Measurements from ENCODE around the gene DOK5. TPM values are rescaled to one million over a fixed set of nuclear protein-coding genes. Genes with fewer than 3 reads are reported as not detected.

The DOK5 gene
- total and polyA plus RNA-seq, 2 of the 4 experiments (the other 2 are of a cell fraction), result 2.8 to 3.9 TPM

GRCh38 chr20:54474866-54475265, 527 bp upstream of the DOK5 start:
- Histone ChIP-seq H4K5ac (ENCODE audit: low read depth, low read length) (no peak overlapping the region), H3K4me1 (ENCODE audit: control insufficient read depth, insufficient read depth, low read length) (no peaks in the 10 kb centered on the region), H3K9ac (ENCODE audit: low read depth, low read length) (no peak overlapping the region), H3K23ac (ENCODE audit: low read depth, low read length) (no peak overlapping the region), H3K36me3 (ENCODE audit: control insufficient read depth, insufficient read depth, low read length) (no peaks in the 10 kb centered on the region), H3K56ac (ENCODE audit: extremely low read depth, insufficient read depth, low read length) (no peak overlapping the region), H3K4ac (ENCODE audit: low read depth, low read length) (no peak overlapping the region), H2AK5ac (ENCODE audit: low read depth, low read length) (no peak overlapping the region), H4K8ac (ENCODE audit: low read depth in 2 of 2, low read length in 2 of 2) (no peak overlapping the region), H3K9me1 (ENCODE audit: insufficient read depth, low read length) (no peaks in the 10 kb centered on the region), H2BK15ac (ENCODE audit: low read depth, low read length) (no peak overlapping the region), H2BK120ac (ENCODE audit: low read depth, low read length) (no peak overlapping the region), H3K4me3 (ENCODE audit: insufficient read depth, low read depth, low read length) (no peak overlapping the region; the same call in 1 of the 2 replicates), H3K9me3 (ENCODE audit: control insufficient read depth, insufficient read depth, low read length) (no peaks in the 10 kb centered on the region), H3K27ac (ENCODE audit: insufficient read depth, low read length) (no peak overlapping the region), H2AK9ac (replicated peaks; ENCODE audit: low read depth, low read length, poor library complexity) (no peak overlapping the region), H2AFZ (replicated peaks; ENCODE audit: low read length, poor library complexity) (peak overlapping the region; percentile 50), H3K18ac (ENCODE audit: low read depth, low read length) (no peak overlapping the region), H4K20me1 (ENCODE audit: insufficient read depth, low read length) (no peaks in the 10 kb centered on the region), H3K4me2 (ENCODE audit: low read depth, low read length) (peak overlapping the region; percentile 54; the same call in 1 of the 2 replicates), H3K27me3 (ENCODE audit: control insufficient read depth, insufficient read depth, low read length) (peaks cover 10% of the 10 kb centered on the region), H2BK20ac (ENCODE audit: low read depth, low read length) (no peak overlapping the region), H3K79me1 (ENCODE audit: low read depth in 1 of 2, low read length in 2 of 2) (no peaks in the 10 kb centered on the region), H2BK5ac (ENCODE audit: low read depth, low read length, poor library complexity, severe bottlenecking) (no peak overlapping the region), H3K14ac (replicated peaks; ENCODE audit: low read depth, low read length) (no peak overlapping the region), H4K91ac (ENCODE audit: insufficient read depth, low read depth, low read length) (no peak overlapping the region)
- DNase-seq, result no peak
- ChIA-PET POLR2A (ENCODE audit: unreplicated experiment) (no interaction called here), CTCF (no interaction called here)
- ATAC-seq (ENCODE audit: low read depth), result no peak
- BruUV-seq (replicated peaks), result no TSS peak
- intact Hi-C loops (cut with micrococcal nuclease), result loop anchor here (5.0 to 10.0 kb wide), 2 partner anchors 170 to 253 kb away; no protein-coding TSS in a partner anchor
- no peak for TF ChIP-seq RCOR1 (IDR thresholded peaks at IDR 0.05; ENCODE audit: insufficient replicate concordance, low read length)
- no peak for TF ChIP-seq CEBPB (IDR thresholded peaks at IDR 0.05; ENCODE audit: low read depth, low read length)
- TF ChIP-seq MAFK (IDR thresholded peaks at IDR 0.05; ENCODE audit: low read depth, low read length), result no peak
- no peak for TF ChIP-seq MAZ (IDR thresholded peaks at IDR 0.05; ENCODE audit: borderline replicate concordance, low read depth, low read length)
- no peak for TF ChIP-seq MXI1 (IDR thresholded peaks at IDR 0.05; ENCODE audit: borderline replicate concordance, low read depth, low read length)
- TF ChIP-seq CHD1 (IDR thresholded peaks at IDR 0.05; ENCODE audit: low read depth, low read length), result no peak
- no peak for TF ChIP-seq RAD21 (IDR thresholded peaks at IDR 0.05; ENCODE audit: low read length)
- TF ChIP-seq SMC3 (IDR thresholded peaks at IDR 0.05; ENCODE audit: low read depth, low read length), result no peak
- no peak for TF ChIP-seq USF2 (IDR thresholded peaks at IDR 0.05; ENCODE audit: low read depth, low read length)
- no peak for TF ChIP-seq CTCF (conservative IDR thresholded peaks at IDR 0.05; ENCODE audit: low read depth, low read length)
- TF ChIP-seq NFE2L2 (IDR thresholded peaks at IDR 0.05; ENCODE audit: low read depth, low read length), result no peak
- TF ChIP-seq RFX5 (IDR thresholded peaks at IDR 0.05; ENCODE audit: low read depth, low read length), result no peak
- no peak for TF ChIP-seq POLR2A (IDR thresholded peaks at IDR 0.05; ENCODE audit: low read depth, low read length)
- TF ChIP-seq ELK1 (IDR thresholded peaks at IDR 0.05; ENCODE audit: borderline replicate concordance, low read depth, low read length), result no peak
- no peak for TF ChIP-seq FOS (IDR thresholded peaks at IDR 0.05; ENCODE audit: low read depth, low read length)
- in situ Hi-C loops (cut with MboI; ENCODE audit: low sequenced_read_pairs), result no loop called here
- dilution Hi-C loops (cut with HindIII; ENCODE audit: low sequenced_read_pairs, unreplicated experiment), result no loop called here
- WGBS, 2 experiments (ENCODE audit: extremely low coverage in 2 of 2, insufficient read length in 1 of 2), result 7% methylated on average over 2 of the region's 10 CpGs; no CpG with 5 or more reads in 1 of the 2 experiments
